DMS114 treated with DMSO at 0.1 percent for 48 hours (cell line): Measurements from ENCODE around the gene CDK7.

Experiments used
- DNase-seq: peaks from one replicate; lab custom pipeline; 2025; ENCODE audit not compliant: unreplicated experiment; lab: John Stamatoyannopoulos, UW

The CDK7 gene

DNA sequence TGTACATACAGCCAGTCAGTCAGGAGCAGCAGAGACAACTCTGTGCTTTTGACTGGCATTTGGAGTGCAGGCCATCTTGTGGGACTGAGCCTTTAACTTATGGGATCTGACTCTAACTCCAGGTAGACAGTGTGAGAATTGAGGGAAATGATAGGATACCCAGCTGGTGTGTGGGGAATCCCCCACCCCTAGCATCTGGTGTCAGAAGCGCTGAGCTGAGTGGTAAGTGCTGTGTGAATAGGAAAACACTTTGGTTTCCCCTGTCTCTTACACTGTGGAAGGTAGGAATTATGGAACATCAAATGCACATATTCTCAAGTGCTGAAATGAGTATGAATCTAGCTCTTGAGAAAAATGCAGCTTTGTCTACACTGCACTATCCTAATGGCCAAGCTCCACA is 54.0 kb downstream of the CDK7 start:
- DNase-seq, result no peak

- no peak for DNase-seq
These were observed 57.6 kb downstream of the CDK7 start for GRCh38 chr5:69292306-69292705.

GRCh38 chr5:69293882-69294281 is 59.2 kb downstream of the CDK7 start:
- no peak for DNase-seq

GRCh38 chr5:69295088-69295754 is 60.5 kb downstream of the CDK7 start:
- no peak for DNase-seq

- no peak for DNase-seq
These were observed 64.9 kb downstream of the CDK7 start for GRCh38 chr5:69299625-69300024.

- no peak for DNase-seq
These were observed 66.0 kb downstream of the CDK7 start for GRCh38 chr5:69300537-69301203.

DNA sequence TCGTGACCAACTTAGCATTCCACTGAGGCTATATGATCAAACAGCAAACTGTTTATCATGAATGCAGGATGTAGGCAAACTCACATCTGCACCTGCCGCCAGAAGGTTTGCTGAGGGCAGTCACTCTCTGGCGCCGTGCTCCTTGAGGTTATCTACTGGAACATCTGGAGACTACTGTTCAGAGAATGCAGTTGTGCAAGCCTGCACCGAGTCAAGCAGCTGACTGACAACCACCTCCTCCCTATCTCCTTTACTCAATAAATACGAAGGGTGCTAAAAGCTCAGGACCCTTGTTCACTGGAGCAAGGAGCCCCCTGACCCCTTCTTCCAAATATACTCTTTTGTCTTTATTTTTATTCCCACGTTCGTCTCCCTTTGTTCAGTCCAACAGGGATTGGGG is 70.8 kb downstream of the CDK7 start:
- DNase-seq, result no peak

DNA sequence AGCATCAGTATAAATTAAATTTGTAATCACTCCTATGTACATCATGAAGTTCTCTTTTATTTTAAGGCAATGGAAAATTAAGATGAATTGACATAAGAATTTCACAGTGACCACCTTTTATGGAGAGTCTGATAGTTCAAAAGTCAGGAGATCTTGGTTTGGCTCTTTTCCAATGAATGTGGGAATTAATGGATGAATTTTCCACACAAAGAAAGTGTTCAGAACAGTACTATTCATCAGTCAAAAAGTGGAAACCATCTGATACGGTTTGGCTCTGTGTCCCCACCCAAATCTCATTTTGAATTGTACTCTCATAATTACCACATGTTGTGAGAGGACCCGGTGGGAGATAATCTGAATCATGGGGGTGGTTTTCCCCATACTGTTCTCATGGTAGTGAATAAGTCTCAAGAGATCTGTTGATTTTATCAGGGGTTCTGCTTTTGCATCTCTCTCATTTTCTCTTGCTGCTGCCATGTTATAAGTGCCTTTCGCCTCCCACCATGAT is 73.4 kb downstream of the CDK7 start:
- no peak for DNase-seq

DNA sequence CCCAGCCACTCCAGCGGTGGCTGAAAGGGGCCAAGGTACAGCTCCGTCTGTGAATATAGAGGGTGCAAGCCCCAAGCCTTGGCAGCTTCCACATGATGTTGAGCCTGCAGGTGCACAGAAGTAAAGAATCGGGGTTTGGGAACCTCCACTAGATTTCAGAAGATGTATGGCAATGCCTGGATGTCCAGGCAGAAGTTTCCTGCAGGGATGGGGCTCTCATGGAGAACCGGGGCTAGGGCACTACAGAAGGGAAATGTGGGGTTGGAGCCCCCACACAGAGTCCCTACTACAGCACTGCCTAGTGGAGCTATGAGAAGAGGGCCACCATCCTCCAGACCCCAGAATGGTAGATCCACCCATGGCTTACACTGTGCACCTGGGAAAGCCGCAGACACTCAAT is 74.7 kb downstream of the CDK7 start:
- no peak for DNase-seq

DNA sequence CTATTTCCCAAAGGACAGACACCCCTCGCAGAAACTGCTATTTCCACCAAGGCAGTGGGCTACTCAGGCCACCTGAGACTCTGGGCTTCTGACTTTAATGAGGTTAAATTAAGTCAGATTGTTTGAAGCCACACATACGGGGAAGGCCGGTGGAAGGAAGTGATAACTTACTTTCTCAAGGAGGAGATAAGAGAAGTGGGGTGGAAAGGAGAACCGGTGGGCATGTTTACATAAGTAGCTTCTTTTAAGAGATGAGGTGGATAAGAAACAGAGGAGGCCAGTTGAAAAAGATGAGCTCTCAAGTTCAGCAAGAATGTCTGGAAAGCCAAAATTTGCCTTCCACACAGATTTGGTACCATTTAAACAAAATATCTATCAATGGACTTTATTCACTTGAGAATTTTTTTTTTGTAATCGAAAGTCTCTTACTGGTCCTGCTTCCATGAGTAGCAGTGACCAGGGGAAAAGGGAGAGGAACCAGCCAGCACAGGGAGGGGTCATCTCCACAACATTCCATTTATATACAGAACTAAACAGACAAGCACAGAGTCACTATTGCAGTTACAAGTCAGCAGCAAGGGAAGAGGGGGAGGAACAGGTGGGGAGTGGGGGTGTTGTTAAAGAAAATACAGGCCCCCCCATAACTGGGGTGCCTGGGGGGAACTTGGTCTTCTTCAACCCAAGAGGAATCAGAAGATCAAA is 77.9 kb downstream of the CDK7 start:
- no peak for DNase-seq

GRCh38 chr5:69313428-69313827 is 78.7 kb downstream of the CDK7 start:
- DNase-seq, result no peak

GRCh38 chr5:69315972-69316371 is 81.3 kb downstream of the CDK7 start:
- DNase-seq, result no peak

DNA sequence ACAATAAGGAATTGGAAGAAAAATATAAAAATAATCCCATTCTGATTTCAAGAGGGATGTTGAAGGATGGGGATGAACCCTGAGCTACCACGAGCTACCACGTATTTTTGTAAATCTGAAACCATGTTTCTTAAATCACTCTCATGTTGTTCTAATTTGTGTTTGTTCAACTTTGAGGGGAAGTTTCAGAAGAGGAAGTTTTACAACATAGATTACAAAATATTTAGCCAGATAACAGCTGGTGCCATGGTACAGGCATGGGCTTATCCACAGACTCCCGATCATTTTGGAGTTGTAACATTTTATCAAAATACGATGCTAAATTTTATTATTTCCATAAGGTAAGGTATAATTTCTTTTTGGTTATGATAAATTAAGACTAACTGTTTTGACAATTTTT is 82.7 kb downstream of the CDK7 start:
- no peak for DNase-seq

GRCh38 chr5:69326365-69326764 is 91.7 kb downstream of the CDK7 start:
- no peak for DNase-seq
